ENCODE results near the gene CBX8. TPM values are rescaled to one million over a fixed set of nuclear protein-coding genes. Genes with fewer than 3 reads are reported as not detected.

The CBX8 gene
- total RNA-seq, 2 experiments from 2014 or later, result 5.3 to 6.5 TPM

DNA sequence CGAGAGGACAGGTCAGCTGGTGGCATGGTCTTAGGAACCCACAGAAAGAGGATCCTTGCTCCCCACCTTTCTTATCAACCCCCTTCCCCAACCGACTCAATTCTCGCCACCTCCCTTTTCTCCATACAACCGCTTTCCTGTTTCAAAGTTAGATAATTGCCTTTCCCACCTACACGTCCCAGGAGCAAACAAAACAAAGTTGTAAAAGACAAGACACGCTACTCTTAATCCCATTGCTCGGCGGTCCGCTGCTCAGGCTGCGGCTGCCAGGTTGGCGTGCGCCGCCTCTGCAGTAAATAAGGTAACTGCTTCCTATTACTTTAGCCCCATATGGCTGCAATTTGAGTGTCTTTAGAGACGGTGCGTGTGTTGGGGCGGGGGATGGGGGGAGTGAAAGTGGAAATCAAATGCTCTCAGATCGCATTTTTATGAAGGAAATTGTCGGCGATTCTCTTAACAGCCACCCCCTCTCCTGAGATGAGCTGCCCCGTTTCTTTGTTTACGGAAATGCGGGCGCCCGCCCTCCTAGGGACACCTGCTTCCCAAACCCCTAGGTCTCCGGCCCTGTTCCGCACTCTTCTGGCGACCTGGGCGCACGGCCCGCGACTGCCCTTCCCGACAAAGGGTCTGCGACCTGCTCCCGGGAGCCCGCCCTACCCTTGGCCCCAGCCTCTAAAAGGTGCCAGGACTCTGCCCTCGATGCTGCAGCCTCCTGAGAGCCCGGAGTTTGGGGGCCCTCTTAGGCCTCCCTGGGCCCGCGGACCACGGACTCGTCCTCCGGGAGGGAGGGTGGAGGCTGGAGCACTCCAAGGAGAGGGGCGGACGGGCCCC lies 3.7 kb upstream of the CBX8 start:
- Mint-ChIP-seq H3K4me1 (ENCODE audit: low read depth) (peaks cover 63% of the 10 kb centered on the region), H3K9me3 (no peaks in the 10 kb centered on the region), H3K36me3 (ENCODE audit: low read depth) (peaks cover 10% of the 10 kb centered on the region), H3K4me3 (peak overlapping the region; percentile 88), H3K27ac (peak overlapping the region; percentile 77), H3K27me3 (peaks cover 68% of the 10 kb centered on the region)
- Histone ChIP-seq H3K36me3 (ENCODE audit: insufficient read depth, low read length) (no peaks in the 10 kb centered on the region), H3K4me1 (ENCODE audit: insufficient read depth, low read length) (peaks cover 91% of the 10 kb centered on the region), H3K27me3 (ENCODE audit: control insufficient read depth in 1 of 2, insufficient read depth in 2 of 2, low read length in 2 of 2) (peaks cover 74 to 79% of the 10 kb centered on the region in 2 experiments), H3K9me3 (ENCODE audit: control insufficient read depth in 1 of 2, insufficient read depth in 1 of 2, low read length in 2 of 2) (peaks cover 0 to 70% of the 10 kb centered on the region in 2 experiments), H3K27ac (ENCODE audit: low read depth in 1 of 2, low read length in 2 of 2) (no peak overlapping the region), H3K4me3 (ENCODE audit: low read length) (peak overlapping the region; percentile 0)
- TF ChIP-seq, protein P1, sequence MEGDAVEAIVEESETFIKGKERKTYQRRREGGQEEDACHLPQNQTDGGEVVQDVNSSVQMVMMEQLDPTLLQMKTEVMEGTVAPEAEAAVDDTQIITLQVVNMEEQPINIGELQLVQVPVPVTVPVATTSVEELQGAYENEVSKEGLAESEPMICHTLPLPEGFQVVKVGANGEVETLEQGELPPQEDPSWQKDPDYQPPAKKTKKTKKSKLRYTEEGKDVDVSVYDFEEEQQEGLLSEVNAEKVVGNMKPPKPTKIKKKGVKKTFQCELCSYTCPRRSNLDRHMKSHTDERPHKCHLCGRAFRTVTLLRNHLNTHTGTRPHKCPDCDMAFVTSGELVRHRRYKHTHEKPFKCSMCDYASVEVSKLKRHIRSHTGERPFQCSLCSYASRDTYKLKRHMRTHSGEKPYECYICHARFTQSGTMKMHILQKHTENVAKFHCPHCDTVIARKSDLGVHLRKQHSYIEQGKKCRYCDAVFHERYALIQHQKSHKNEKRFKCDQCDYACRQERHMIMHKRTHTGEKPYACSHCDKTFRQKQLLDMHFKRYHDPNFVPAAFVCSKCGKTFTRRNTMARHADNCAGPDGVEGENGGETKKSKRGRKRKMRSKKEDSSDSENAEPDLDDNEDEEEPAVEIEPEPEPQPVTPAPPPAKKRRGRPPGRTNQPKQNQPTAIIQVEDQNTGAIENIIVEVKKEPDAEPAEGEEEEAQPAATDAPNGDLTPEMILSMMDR (IDR thresholded peaks at IDR 0.05), result no peak
- POLR2A ChIA-PET, result interaction anchor here (2.3 to 10.2 kb wide), 2 partner anchors 11 to 41 kb away, joined by 10 to 127 read pairs; partner anchors contain the start of gene CBX4
- DNase-seq (peak in 4 of 14 experiments; percentile 40 to 73 (median 62)), ATAC-seq (ENCODE audit: poor library complexity) (no peak)
- intact Hi-C loops (cut with DNase I, micrococcal nuclease), result no loop called here
- CTCF ChIA-PET, result interaction anchor here (0.6 kb wide), 1 partner anchor 40 kb away, joined by 3 read pairs; no protein-coding TSS in a partner anchor

DNA sequence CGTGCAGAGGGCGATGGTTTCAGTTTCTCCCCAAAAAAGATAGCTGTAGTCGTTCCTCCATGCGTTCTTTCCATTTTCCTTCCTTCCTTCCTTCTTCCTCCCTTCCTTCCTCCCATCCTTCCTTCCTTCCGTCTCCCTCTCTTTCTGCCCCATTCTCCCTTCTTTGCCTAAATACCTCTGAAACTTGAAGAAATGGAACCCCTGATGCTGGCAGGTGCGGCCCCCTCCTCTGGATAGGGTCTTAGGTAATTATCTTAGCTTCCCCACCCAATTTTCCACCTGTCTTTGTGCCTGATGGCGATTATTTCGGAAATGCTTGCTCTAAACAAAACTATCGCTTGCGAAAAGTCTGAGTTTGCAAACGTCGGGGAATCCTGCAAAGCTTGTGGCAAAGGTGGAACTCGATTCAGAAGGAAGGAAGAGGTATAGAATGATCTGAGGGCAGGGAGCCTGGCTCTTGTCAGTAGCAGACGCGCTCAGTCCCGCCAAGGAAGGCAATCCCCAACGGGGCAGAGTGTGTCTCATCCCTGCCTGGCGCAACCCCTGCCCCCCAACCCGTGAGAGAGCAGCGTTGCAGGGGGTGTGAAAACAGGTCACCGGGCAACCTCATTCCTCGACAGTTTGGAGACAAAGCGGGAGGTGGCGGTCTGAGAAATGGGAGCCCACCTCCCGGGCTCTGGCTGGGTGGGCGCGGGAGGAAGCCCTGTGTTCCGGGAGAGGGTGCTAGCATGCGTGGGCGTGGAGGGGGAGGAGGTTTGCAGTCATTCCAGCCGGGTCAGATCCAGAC lies 2.9 kb upstream of the CBX8 start:
- Mint-ChIP-seq H3K27me3 (peaks cover 59% of the 10 kb centered on the region), H3K27ac (peak overlapping the region; percentile 77), H3K9me3 (no peaks in the 10 kb centered on the region), H3K4me1 (ENCODE audit: low read depth) (peaks cover 55% of the 10 kb centered on the region), H3K36me3 (ENCODE audit: low read depth) (peaks cover 10% of the 10 kb centered on the region), H3K4me3 (peak overlapping the region; percentile 88)
- Histone ChIP-seq H3K4me3 (ENCODE audit: low read length) (no peak overlapping the region), H3K36me3 (ENCODE audit: insufficient read depth, low read length) (peaks cover 6% of the 10 kb centered on the region), H3K27ac (ENCODE audit: low read depth in 1 of 2, low read length in 2 of 2) (no peak overlapping the region), H3K4me1 (ENCODE audit: insufficient read depth, low read length) (peaks cover 85% of the 10 kb centered on the region), H3K9me3 (ENCODE audit: control insufficient read depth in 1 of 2, insufficient read depth in 1 of 2, low read length in 2 of 2) (peaks cover 0 to 66% of the 10 kb centered on the region in 2 experiments), H3K27me3 (ENCODE audit: control insufficient read depth in 1 of 2, insufficient read depth in 2 of 2, low read length in 2 of 2) (peaks cover 66 to 71% of the 10 kb centered on the region in 2 experiments)
- peak in 2 of 14 experiments; percentile 44 to 46 for DNase-seq
- ATAC-seq (ENCODE audit: poor library complexity), result no peak
- ChIA-PET CTCF (no interaction called here), POLR2A (interaction anchor here (0.7 to 10.2 kb wide), 4 partner anchors 9 to 41 kb away, joined by 3 to 127 read pairs (median 17); partner anchors contain the start of gene CBX4)
- intact Hi-C loops (cut with DNase I, micrococcal nuclease), result loop anchor here (5.0 kb wide), 3 partner anchors 38 to 1598 kb away; partner anchors contain the start of genes BAHCC1 (in 1 of the 2) and CBX4 (in 1 of the 2)
- TF ChIP-seq, protein P1 (IDR thresholded peaks at IDR 0.05), result no peak

DNA sequence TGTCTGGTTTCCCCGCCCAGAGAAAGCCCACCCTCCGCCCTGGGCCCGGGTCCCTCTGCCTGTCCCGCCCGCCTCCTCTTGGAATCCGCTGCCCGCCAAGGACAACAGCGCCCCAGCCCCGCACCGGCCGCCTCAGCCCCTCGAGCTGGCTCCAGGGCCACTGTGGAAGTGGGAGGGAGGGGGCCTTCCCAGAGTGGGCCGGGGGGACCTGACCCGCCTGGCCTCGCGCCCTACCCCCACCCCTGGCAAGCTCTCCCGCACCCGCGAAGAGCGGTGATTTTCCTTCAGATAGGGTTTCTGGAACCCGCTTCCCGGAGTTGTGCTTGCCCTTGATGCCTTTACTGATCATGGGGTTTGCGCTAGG lies 2.3 kb upstream of the CBX8 start:
- CTCF ChIA-PET, result no interaction called here
- TF ChIP-seq, protein P1 (IDR thresholded peaks at IDR 0.05), result no peak
- peaks cover 0 to 60% of the 10 kb centered on the region in 2 experiments for H3K9me3 ChIP-seq (ENCODE audit: control insufficient read depth in 1 of 2, insufficient read depth in 1 of 2, low read length in 2 of 2)
- POLR2A ChIA-PET, result interaction anchor here (0.7 to 10.2 kb wide), 4 partner anchors 9 to 42 kb away, joined by 3 to 127 read pairs (median 17); partner anchors contain the start of gene CBX4
- ATAC-seq (ENCODE audit: poor library complexity) (no peak), DNase-seq (no peak)
- H3K4me3 ChIP-seq (ENCODE audit: low read length), result no peak overlapping the region
- peaks cover 60 to 65% of the 10 kb centered on the region in 2 experiments for H3K27me3 ChIP-seq (ENCODE audit: control insufficient read depth in 1 of 2, insufficient read depth in 2 of 2, low read length in 2 of 2)
- peaks cover 7% of the 10 kb centered on the region for H3K36me3 ChIP-seq (ENCODE audit: insufficient read depth, low read length)
- H3K9me3 Mint-ChIP-seq, result no peaks in the 10 kb centered on the region
- peaks cover 50% of the 10 kb centered on the region for H3K4me1 Mint-ChIP-seq (ENCODE audit: low read depth)
- H3K27ac ChIP-seq (ENCODE audit: low read depth in 1 of 2, low read length in 2 of 2), result no peak overlapping the region
- H3K4me1 ChIP-seq (ENCODE audit: insufficient read depth, low read length), result peaks cover 79% of the 10 kb centered on the region
- H3K27ac Mint-ChIP-seq, result peak overlapping the region; percentile 77
- H3K27me3 Mint-ChIP-seq, result peaks cover 54% of the 10 kb centered on the region
- intact Hi-C loops (cut with DNase I, micrococcal nuclease), result loop anchor here (5.0 kb wide), 3 partner anchors 38 to 1598 kb away; partner anchors contain the start of genes BAHCC1 (in 1 of the 2) and CBX4 (in 1 of the 2)
- H3K4me3 Mint-ChIP-seq, result peak overlapping the region; percentile 76
- H3K36me3 Mint-ChIP-seq (ENCODE audit: low read depth), result peaks cover 6% of the 10 kb centered on the region
